Activated CD4-positive, alpha-beta T cell treated with anti-CD3 and anti-CD28 coated beads, Interleukin-2, Interleukin-6, amounts not matched to agents 100 ng/mL and 50 ng/mL, durations not matched to agents 16 hours and 8 hours (primary cell): ENCODE data around the gene MAFB.

ENCODE experiments used
- DNase-seq: peaks from one replicate; pipeline ENCODE4 v3.0.0-alpha.2; 2020

The MAFB gene

GRCh38 chr20:40680161-40680959, 8.7 kb downstream of the MAFB start:
- no peak for DNase-seq

GRCh38 chr20:40679184-40679583, 9.9 kb downstream of the MAFB start:
- DNase-seq = no peak

GRCh38 chr20:40678286-40678875, 10.7 kb downstream of the MAFB start:
- DNase-seq = no peak

GRCh38 chr20:40677343-40677924, 11.6 kb downstream of the MAFB start:
- DNase-seq = no peak

GRCh38 chr20:40676491-40677269, 12.4 kb downstream of the MAFB start:
- DNase-seq = no peak

- DNase-seq = no peak
These were observed 13.3 kb downstream of the MAFB start for GRCh38 chr20:40675599-40676221.

GRCh38 chr20:40673442-40673841, 15.6 kb downstream of the MAFB start:
- no peak for DNase-seq

- DNase-seq = no peak
These were observed 16.9 kb downstream of the MAFB start for GRCh38 chr20:40672095-40672494.

- DNase-seq = no peak
These were observed 18.8 kb downstream of the MAFB start for GRCh38 chr20:40670253-40670652.

GRCh38 chr20:40669692-40670091, 19.3 kb downstream of the MAFB start:
- no peak for DNase-seq

- no peak for DNase-seq
These were observed 20.4 kb downstream of the MAFB start for GRCh38 chr20:40668449-40669228.

- DNase-seq = no peak
These were observed 21.5 kb downstream of the MAFB start for GRCh38 chr20:40667503-40667902.

- no peak for DNase-seq
These were observed 22.7 kb downstream of the MAFB start for GRCh38 chr20:40666336-40666735.

- no peak for DNase-seq
These were observed 24.1 kb downstream of the MAFB start for GRCh38 chr20:40664891-40665290.

GRCh38 chr20:40663991-40664880, 24.8 kb downstream of the MAFB start:
- no peak for DNase-seq

GRCh38 chr20:40663304-40663790, 25.7 kb downstream of the MAFB start:
- no peak for DNase-seq

GRCh38 chr20:40659567-40659966, 29.5 kb downstream of the MAFB start:
- no peak for DNase-seq

- no peak for DNase-seq
These were observed 30.5 kb downstream of the MAFB start for GRCh38 chr20:40658509-40658908.

- DNase-seq = no peak
These were observed 31.5 kb downstream of the MAFB start for GRCh38 chr20:40657526-40657925.

- DNase-seq = no peak
These were observed 33.6 kb downstream of the MAFB start for GRCh38 chr20:40655451-40655850.

- no peak for DNase-seq
These were observed 34.2 kb downstream of the MAFB start for GRCh38 chr20:40654876-40655275.
